DMS 273 (cell line): ENCODE measurements around the gene TAF1B.

Source experiments
- DNase-seq: peaks from one replicate; lab custom pipeline; 2025; ENCODE audit not compliant: unreplicated experiment; lab: John Stamatoyannopoulos, UW

The TAF1B gene

DNA sequence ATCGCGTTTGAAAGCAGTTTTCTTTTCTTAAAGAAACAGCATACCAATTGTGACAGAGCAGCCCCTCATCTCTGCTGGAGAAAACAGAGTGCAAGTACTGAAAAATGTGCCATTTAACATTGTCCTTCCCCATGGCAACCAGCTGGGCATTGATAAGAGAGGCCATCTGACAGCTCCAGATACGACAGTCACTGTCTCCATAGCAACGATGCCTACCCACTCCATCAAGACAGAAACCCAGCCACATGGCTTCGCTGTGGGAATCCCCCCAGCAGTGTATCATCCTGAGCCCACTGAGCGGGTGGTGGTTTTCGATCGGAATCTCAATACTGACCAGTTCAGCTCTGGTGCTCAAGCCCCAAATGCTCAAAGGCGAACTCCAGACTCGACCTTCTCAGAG is 117.7 kb downstream of the TAF1B start:
- DNase-seq: no peak

DNA sequence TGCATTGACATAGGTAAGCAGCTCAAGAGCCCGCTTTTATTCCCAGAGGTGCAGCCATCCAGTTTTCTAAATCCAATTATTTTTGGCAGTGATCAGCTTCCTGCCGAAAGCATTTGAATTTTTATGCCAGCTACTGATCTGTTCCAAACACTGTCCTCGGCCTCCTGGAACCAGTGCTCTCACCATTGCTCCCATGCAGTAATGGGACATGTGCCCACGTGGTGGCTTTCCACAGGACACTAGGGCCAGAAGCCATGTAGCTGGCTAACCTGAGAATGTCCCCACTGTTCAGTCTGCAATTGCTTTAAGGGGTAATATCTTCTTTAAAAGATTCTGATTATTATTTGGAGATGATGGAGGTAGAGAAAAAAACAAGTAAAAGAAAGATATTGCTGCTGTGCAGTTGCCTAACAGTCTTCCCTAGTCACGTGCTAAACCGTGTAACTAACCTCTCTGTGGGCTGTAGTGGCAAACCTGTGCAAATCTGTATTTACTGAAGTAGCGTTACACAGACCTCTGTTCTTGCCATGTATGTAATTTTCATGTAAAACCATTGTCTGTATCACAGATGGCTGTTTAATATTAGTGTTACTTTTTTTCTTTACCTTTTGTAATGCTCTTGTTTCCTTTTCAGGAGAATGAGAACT is 121.2 kb downstream of the TAF1B start:
- no peak for DNase-seq

DNA sequence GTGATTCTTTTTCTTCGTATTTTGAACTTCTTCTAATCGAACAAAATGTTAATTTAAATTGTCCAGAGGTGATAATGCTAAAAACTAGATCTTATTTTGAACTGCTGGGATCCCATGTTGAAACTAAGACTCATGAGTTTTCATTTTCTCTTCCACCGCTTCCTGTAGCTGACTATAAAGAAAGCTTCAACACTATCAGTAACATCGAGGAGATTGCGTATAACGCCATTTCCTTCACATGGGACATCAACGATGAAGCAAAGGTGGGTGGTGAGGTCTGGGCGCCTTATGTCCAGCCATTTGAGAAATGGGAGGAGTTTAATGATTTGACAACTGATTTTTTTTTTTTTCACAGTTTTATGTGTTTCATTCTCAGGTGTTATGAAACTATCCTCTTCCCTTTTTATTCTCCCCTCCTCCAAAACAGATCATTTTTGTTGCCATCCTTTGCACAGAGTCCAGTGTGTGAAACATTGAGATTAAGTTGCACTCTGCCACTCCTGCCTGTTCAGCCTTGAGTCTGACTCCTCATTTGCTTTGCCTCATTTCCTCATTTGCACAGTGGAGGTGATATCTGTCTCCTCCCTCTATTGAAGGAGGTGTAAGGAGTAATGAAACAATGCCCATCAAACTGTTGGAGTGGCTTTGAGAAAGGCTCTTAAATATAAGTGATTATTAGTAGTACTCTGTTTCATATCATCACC is 122.0 kb downstream of the TAF1B start:
- no peak for DNase-seq

DNA sequence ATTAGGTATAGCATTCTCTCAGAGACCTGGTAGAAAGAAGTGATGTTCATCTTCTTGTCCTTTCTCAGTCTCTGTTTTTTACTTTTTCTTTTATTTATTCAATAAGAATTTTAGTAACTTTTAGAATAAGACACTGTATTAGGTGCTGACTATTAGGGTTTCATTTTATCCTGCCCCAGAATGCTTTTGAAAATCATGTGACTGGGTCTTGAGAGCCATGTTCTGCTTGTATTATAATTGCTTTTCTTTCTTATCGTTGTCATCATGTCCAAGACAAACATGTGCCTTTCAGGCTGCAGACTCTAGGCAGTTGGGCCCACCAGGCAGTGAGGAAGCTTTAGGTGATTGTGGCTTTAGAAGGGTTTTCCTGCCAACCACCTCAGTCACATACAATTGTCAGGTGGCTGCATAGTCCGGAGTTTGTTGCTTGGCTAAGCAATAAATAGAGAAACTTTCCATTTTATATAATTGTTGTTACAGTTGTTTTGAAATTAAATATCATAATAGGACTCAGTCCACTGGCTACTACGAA is 123.3 kb downstream of the TAF1B start:
- DNase-seq: no peak

DNA sequence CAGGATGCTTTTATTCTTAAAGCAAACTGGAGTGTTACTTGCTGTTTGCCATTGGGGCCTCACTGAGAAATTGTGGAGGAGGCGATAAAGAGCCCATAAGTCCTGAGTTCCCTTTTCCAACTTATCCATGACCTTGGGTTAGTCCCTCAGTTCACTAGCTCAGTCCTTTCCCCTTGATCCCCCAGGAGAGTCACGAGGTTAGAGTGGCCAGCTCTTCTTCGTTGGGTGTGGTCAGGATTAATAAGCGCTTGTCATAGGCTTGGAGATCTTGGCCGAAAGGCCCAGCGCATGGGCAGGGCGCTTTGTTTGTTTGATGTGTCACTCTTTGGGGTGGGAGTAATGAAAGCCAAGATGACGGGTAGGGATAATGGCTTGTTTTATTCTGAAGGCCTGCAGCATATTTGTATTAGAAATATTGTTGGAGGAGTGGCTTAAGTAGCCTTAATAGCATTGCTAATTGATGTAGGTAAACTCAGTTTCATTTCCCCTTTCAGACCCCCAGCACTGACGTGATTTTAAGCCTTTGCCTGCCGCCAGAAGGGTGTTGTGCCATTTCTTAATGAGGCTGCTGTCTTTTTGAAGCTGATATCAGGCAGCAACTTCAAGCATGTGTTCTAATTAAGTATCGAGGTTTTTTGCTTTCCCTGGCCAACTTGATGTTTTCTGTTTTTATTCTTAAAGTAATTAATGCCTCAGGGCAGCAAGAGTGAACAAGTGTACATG is 123.9 kb downstream of the TAF1B start:
- no peak for DNase-seq

DNA sequence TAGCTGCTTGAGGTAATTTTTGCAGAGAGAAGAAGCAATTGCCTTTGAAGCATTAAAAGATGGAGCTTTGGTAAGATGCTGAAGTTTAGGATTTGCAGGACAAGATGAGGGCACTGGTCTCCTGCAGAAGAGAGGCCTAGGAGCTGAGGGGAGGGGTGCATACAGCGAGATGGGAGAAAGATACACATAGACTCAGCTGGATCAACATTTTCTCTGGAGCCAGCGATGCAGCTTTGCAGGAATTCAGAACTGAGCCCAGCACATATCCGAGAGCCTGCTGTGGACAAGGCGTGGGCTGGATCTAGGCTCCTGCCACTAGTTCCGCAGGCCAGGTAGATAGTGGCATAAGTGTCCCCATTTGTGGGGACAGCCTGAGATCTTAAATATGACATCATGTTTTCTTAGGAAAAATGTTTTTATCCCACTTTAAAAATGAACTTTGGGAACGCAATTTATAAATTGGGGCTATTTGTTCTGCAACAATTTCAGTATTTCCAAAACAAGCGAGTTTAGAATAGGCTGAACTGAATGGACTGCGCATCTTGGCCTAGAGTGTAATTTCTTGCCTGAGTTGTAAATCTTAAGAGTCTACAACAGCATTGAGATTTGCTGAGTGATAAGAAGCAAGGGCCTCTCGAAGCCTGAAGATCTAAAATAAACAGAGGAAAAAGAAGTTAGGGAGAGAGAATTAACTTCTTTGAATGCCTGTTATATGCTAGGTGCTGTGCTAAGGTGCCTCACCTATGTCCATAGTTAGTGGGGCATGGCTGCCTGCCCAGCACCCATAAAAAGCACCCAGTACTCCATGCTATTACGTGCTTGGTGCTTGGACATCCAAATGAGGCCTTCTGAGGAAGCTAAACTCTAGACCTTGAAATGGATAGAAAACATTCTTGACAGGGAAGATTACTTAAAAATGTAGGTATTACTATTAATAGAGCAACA is 125.6 kb downstream of the TAF1B start:
- DNase-seq: no peak

DNA sequence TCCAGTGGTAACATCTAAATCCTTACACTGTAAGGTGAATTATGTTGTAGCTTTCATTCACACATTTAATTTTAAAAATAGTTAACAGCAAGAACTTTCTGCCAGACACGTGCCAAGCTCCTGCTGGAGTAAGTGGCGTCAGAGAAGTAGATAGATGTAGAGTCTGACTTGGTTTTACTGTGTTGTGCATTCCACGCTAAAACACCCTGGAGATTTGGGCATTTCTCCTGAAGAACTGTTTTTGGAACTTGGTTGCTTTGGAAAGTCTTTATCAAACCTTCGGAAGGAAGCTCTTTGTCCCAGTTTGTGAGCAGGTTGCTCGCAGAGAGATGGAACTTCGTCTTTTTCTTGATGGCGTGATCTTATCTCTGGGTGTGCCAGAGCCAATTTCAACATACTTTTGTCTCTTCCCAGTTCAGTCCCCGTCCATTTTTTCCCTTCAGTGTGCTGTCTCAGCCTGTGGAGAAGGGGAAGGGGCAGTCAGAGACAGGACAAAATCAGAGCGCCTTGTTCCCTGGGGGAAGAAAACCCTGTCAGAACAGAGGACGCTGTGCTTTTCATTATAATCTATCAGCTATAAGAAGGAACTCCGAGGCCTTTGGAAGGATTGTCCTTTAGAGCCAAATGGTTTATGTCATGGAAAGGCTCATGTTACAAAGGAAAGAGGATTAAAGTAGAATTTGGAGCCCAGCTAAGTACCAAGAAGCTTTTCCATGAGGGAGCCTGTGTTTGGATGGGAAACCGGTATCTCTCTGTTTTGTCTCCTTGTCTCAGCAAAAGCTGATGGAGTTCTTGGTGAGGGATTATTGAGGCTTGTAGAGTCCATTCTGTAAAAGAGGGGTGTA is 127.1 kb downstream of the TAF1B start:
- no peak for DNase-seq

DNA sequence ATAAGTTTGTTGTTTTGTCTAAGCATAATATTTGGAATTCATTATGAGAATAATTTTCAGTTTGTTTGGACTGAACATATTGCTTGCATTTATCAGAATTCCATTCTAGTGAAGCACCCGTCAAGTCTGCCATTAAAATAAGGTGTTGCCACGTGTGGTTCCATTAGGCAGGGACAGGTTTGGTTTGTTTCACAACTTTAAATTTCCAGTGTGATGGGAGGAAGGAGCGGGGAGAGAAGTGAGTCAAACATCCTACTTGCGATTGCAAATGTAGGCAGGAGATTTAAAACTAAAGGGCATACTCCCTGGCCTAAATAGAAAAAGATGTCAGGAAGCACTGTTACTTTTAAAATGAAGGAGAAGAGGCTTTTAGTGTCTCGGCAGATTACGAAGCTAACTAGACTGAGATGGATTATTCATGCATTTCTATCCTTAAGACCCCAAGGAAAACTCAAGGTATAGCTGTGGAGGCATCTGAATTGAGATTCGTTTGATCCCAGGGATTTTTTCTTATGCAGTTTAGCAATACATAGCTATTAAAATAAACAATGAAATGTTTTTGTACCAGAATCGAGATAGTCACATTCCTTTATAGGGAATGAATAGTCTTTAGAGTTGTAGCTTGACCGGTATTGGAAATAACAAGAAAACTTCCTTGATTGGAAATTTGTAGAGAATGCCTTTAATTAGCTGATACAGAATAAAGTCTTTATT is 128.0 kb downstream of the TAF1B start:
- no peak for DNase-seq

DNA sequence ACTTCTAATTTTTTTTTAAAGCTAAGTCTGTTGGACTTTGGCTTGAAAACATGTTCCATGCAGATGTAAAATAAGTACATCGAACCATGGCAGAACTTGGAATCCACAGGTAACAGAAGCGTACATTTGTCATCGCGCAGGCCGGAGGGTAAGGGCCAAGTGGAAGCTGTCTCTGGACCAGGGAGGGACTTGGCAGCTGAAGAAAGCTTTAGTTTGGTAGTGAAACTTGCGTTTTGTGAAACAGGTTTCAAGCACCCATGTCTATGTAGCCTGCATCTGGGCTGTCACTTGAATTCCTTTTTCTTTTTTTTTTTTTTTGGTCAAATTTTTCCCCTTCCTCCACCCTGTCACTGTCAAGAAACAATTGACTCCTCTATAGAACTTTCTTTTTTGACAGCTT is 128.6 kb downstream of the TAF1B start:
- no peak for DNase-seq

DNA sequence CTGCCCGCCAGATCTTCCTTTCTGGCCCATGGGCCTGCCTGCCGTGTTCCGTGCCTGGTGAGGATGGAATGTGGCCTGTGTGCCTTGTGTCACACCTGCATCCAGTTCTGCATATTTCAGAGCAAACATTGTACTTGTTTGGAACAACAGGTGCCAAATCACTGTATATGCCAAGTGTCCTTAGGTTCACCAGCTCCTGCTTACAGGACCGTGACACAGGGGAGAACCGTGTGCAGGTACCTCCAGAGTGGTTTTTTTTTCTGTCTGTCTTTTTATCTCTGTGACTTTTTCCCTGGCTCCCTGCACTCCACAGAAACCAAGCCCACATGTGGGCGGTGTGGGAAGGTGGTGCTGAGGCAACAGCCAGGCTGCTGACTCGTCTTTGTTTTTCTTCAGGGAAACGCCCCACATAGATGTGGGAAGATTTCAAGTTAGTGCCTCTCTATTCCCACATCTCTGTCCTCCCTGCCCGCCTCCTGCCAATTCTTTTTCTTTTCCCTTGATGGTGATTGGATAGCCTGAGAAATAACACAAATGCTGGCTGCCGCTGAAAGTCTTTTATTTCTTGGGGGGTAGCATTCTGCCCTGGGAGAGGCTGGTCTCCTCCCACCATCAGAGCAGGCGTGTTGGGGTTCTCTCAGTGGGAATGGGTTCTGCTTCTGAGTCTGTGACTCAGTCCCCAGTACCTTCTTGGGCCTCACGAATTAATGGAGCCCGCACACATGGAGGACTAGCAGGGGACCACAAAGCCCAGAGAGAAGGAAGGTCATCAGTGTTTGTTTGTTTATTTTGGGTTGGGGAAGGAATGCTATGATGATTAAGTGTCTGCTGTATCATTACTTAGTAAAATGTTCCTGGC is 129.6 kb downstream of the TAF1B start:
- no peak for DNase-seq

DNA sequence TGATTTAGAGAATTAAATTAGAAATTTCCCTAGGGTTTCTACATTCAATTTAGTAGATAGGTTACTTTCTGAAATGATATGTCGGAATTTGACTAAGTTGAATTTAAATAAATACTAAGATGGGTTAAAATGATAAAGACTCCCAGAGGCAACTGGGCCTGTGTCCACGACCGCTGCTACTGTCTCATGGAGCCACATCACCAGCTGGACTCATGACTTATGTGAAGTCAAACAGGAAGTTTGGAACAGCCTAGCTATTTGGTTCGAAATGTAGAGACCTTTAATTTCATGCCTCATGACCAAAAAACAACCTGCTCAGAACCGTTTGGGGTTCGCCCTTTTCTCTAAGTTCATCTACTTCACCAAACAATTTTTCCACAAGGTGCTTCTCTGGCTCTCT is 130.4 kb downstream of the TAF1B start:
- DNase-seq: no peak

DNA sequence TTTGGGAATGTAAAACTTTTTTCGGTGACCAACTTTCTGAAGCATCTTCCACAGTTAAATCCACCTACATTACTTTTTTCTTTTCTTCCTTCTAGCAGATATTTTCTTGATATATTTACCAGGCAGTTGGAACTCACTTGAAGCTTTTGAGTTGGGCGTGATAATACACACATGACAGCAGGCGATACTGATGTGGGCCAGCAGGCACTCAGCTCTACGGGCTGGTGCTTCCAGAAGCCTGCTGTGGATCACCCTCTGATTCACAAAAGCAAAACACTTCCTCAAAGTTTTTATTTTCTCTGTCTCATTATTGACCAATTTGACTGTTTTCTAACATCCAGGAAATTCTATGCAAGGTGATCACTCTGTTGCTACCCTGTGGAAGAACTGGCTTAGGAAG is 131.1 kb downstream of the TAF1B start:
- no peak for DNase-seq

DNA sequence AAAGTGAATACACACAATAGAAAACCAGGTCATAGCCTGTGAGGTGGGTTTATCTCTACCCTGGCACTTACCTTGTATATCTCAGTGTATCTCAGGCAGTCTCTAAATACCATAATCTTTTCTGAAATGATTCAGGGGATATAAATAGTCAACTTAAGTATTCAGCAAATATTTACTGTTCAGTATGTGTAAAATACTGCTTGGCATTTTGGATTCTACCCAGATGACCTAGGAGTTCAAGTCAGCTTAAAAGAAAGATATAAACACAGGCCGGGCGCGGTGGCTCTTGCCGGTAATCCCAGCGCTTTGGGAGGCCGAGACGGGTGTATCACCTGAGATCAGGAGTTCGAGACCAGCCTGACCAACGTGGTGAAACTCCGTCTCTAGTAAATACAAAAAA is 132.1 kb downstream of the TAF1B start:
- DNase-seq: no peak

DNA sequence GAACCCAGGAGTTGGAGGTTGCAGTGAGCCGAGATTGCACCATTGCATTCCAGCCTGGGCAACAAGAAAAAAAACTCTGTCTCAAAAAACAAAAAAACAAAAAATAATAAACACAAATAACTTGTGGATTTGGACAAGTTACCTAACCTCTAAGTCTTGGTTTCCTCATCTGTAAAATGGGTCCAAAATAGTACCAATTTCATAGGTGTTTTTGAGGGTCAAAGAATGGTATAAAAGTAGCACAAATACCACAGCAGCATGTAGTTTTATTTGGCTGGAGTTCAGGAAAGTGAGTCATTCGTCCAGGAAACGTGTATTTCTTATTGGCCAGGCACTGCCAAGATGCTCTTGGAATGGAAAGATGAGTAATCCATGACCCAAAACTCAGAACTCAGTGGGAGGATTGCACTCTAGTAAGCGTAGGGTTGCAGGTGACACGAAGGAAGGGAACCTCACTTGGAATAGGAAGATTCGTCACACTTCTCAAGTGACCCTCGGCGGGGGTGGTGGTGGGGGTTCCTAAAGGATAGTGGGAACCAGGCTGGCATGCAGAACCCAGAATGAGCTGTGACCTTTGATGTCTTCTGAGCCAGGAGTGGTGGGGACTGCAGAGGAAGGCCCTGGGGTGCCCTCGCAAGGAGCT is 132.7 kb downstream of the TAF1B start:
- peak; percentile 54 for DNase-seq

DNA sequence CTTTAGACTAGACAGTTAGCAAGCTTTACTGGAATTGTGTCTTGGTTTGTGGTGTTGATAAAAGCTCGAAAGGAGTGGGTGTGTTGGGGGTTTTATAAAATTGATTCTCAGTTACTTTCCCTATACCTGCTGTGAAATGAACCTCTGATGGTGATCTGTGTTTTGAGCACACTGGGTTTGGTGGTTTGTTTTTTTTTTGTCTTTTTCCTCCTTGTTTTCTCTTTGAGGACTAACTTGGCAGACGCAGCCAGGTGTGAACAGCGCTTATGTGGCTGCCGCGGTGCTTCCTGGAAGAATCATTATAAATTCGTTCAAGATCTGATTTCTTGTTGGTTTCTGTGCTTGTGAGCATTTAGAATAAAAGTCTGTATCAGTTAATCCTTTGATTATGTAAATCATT is 136.7 kb downstream of the TAF1B start:
- no peak for DNase-seq

DNA sequence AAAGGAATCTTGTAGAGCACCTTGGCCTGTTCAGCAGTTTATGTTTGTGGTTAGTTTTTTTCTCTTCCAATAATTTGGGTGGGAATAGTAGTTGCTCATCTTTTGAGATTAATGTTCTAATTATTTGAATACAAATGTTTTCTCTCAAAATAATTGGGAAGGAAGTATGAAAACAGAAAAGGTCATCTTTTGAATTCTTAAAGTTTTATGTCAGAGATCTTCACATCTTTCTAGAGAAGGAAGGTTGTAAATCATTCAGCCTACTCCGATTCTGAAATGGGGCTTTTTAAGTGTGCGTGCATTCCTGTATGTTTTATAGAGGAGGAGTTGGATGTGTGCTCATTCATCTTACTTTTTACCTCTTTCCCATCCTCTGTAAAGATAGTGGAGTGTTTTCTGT is 137.2 kb downstream of the TAF1B start:
- DNase-seq: no peak

DNA sequence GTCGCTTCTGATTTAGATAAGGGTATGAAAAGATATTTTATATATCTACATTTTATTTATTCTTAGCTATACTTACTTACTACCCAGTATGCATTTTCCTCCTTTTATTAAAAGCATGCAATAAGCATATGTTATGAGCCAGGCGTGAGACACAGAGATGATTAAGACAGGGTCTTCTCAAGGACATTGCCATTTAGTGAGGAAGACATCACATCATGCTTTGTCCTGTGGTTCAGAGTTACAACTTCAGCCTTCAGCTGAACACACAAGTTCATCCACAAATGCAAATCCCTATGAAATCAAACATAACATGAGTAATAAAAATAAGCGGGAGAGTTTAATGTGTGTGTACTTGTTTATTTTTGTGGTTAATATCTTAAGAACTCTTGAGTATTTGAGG is 138.4 kb downstream of the TAF1B start:
- DNase-seq: no peak

DNA sequence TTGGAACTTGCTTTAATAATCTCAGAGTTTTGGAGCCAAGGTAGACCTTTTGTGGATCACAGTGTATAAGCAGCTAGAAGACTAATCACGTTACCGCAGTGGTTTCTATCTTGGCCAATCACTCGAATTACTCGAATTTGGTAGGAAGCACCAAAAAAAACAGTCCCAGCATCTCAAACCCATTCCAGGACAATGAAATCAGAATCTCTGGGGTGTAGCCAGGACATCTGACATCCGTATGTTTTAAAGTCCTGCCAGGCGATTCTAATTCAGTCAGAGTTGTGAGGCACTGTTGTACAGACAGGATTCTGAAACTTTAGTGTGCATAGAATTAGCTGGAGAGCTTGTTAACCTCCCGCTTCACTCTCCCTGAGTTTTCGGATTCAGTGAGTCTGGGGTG is 139.0 kb downstream of the TAF1B start:
- DNase-seq: no peak
